Regular cardiac myocyte (primary cell): Measurements from ENCODE around the gene CLIC1. TPM values are rescaled to one million over a fixed set of nuclear protein-coding genes. Genes with fewer than 3 reads are reported as not detected.

Experiments
- total RNA-seq: library from RNA; depleted of rRNA; stranded (reverse); fragments of >200 nt; gene quantifications from 2 replicates; pipeline ENCODE4 v1.2.3, GENCODE V29; 2014

Gene CLIC1
- 711 and 1,283 TPM in 2 replicates for total RNA-seq

GRCh38 chr6:31736021-31736767 is at the start of gene CLIC1:
CLIC1 (minus strand) TSS chr6:31736530; CDS start chr6:31736300, 230 bp downstream.

DNA sequence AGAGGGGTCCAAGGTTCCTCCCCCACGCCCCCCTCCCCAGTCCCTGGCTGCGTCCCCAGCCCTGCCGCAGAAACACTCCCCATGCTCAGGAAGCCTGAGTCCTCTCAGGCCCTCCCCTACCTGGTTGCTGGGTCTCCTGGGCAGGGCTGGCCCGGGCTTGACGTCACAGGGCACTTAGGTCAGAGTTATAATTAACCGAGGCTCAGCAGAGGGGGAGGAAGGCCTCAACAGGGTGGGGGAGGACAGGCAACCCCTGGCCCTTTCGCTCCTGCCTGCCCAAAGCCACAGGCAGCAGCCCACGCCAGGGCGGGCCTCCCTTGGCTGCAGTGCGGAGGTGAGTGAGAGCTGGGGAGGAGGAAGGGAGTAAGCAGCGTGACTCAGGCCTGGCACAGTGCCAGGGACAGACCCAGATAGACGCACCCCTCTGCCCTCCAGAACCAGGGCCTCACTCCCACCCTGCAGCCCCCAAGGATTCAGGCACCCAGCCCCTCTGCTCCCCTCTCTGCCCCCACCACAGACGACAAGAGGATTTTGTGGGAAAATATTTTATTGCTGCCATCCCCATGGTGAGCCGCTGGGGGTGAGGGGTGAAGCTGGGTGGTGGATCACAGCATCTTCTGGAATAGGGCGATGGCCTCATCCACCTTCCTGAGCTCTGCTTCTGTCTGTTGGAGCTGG is 40.8 kb upstream of the CLIC1 start, which contains the start of gene VWA7:
VWA7 (minus strand) TSS at position 340 of the 678 bp plus-strand sequence. CDS start 549 bp downstream, outside the sequence.

DNA sequence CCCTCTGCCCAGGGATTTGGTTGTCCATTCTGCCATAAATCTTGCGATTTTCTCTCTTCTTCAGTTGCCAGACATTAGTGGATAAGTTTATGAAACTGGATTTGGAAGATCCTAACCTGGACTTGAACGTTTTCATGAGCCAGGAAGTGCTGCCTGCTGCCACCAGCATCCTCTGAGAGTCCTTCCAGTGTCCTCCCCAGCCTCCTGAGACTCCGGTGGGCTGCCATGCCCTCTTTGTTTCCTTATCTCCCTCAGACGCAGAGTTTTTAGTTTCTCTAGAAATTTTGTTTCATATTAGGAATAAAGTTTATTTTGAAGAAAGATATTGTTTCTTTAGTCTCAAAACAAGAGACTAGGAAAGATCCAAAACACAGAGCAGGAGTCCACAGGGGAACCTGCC is 26.0 kb upstream of the CLIC1 start, which contains the start of gene SAPCD1:
SAPCD1 (plus strand) TSS at position 301 of the 400 bp plus-strand sequence. CDS start 399 bp downstream, outside the sequence.

GRCh38 chr6:31739639-31740396 is 3.5 kb upstream of the CLIC1 start, which contains the start of gene MSH5:
MSH5 (plus strand) TSS chr6:31740005; CDS start chr6:31740467, 462 bp downstream.

DNA sequence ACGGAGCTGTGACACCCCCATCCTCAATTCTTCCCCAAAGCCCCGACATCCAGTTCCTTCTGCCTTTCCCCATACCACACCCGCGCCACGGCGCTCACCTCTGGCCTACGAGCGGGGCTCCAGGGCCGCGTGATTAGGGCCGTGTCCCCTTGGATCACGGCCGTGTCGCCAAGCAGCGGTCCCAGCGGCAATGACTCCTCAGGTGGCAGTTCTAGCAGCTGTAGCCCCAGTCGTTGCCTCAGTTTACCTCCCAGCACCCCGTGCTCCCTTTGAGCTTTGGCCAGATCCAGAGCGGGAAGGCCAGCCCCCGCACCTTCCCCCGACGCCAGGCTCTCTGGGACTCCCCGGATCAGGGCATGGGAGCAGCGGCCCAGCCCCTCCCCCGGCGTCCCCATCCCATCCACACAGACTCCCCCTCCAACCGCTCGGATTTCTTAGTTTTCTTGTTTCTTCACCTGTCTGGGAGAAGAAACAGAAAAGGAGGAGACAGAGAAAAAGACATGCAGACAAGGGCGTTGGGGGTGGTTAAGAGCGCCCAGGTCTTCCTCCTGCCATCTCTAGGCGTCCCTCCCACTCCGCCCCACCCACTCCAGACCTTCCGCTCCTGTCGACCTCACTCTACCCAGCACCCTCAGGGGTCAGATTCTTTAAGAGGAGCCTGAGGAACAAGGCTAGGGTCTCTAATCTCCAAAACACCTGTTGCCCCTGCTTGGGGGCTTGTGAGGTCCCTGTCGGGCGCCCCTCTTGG is 7.4 kb downstream of the CLIC1 start, which contains the start of gene DDAH2:
DDAH2 (minus strand) TSS at position 533 of the 748 bp plus-strand sequence; CDS start at position 395, 138 bp downstream.

GRCh38 chr6:31723245-31723979 is 12.9 kb downstream of the CLIC1 start, which contains the start of gene MPIG6B:
MPIG6B (plus strand) TSS chr6:31723373; CDS start chr6:31723384, 11 bp downstream.

DNA sequence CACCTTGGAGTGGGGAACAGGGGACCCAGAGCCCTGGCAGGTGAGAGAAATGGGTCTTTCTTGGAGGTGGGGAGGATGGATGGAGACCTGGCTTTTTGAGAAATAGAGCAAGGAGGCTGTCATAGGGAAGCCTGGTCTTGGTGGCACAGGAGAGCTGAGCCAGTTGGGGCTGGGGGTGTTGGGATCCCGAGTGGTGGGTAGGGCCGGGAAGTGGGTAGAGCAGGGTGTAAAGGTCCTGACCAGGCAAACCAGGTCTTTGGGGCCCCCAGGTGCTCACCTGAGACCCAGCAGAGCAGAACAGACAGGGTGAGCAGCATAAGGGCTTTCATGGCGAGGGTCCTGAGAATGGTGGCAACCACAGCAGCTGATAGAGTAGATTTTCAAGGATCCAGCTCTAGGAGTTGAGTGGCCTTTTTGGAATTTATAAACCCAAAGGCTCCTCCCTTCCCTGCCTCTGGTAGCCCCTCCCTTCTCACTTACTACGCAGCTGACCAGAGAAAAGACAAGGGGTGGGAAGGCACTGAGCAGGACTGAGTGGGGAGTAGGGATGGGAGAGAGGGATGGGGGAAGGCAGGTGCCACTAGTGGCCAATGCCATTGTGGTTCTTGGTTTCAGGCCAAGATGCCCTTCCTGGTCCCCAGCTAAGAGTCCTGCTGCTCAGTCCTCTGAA is 14.8 kb downstream of the CLIC1 start, which contains the start of gene LY6G6C:
LY6G6C (minus strand) TSS at position 396 of the 670 bp plus-strand sequence; CDS start at position 329, 67 bp downstream.

DNA sequence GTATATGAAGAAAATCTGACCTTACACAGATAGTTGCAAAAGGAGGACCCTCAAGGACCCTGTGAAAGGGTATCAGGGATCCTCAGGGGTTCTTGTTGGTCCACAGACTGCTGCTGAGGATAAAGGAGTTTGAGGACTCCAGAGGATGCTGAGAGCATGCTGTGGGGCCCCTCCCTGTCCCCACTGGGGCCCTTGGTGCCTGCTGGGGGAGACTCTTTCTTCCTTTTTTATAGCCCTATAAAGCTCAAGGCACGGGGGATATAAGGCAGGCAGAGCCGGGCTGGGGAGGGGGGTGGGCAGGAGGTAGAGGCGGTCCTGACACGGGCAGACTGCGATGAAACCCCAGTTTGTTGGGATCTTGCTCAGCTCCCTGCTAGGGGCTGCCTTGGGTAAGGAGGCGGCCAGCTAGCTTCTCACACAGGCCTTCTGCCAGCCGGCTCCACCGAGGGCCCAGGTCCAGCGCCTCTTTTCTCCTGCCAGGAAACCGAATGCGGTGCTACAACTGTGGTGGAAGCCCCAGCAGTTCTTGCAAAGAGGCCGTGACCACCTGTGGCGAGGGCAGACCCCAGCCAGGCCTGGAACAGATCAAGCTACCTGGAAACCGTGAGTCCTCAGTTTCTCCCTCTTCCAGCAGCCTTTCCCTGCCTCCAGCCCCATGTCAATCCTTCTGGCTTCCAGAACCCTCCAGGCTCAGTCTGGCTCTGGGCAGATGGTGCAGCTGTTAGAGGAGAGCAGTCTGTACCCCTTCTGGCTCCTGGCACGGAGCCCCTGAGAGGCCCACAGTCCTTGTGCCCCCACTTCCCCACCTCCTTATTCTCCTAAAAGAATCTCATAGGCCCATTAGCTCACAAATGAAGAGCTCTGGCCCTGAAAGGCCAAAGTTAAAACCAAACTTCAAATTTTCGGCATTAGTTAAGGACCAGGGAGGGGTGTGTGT is 21.0 kb downstream of the CLIC1 start, which contains the start of gene LY6G6D:
LY6G6D (plus strand) TSS at position 327 of the 937 bp plus-strand sequence; CDS start at position 335, 8 bp downstream.

DNA sequence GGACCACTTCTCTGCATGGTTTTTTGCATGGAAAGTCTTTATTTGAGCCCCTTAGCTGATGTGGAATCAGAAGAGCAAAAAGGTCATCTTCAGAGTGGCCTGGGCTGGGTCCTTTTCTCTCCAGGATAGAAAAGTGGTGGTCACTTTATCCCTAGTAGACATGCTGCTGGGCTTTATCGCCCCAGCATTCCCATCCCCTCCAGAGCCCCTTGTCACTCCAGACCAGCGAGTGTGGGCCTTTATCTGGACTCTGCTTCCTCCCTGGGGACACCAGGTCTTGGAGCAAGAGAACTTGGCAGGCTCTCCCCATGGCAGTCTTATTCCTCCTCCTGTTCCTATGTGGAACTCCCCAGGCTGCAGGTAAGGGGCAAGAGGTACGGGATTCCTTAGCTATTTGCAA is 29.7 kb downstream of the CLIC1 start, which contains the start of gene LY6G6F:
LY6G6F (plus strand) TSS at position 268 of the 400 bp plus-strand sequence; CDS start at position 309, 41 bp downstream.

GRCh38 chr6:31702819-31703716 is 33.3 kb downstream of the CLIC1 start, which contains the start of gene ABHD16A:
ABHD16A (minus strand) TSS chr6:31703324; CDS start chr6:31703281, 43 bp downstream.

Other genes with a start within 250 kb of the CLIC1 start
- 9.0 and 20.7 TPM in 2 replicates for gene MICB, start 238.4 kb downstream of the CLIC1 start, total RNA-seq
- gene MCCD1, start 207.6 kb downstream of the CLIC1 start, total RNA-seq, result not detected in 2 replicates
- 156 and 555 TPM in 2 replicates for gene DDX39B, start 194.5 kb downstream of the CLIC1 start, total RNA-seq
- gene ATP6V1G2, start 189.9 kb downstream of the CLIC1 start, total RNA-seq, result 1.2 and 5.1 TPM in 2 replicates
- 19.7 and 32.7 TPM in 2 replicates for gene NFKBIL1, start 188.9 kb downstream of the CLIC1 start, total RNA-seq
- gene LTA, start 164.2 kb downstream of the CLIC1 start, total RNA-seq, result not detected in 2 replicates
- gene TNF, start 161.0 kb downstream of the CLIC1 start, total RNA-seq, result not detected in 2 replicates
- gene LTB, start 154.1 kb downstream of the CLIC1 start, total RNA-seq, result 0.28 TPM in 1 of 2 replicates, not detected in the other
- gene LST1, start 150.3 kb downstream of the CLIC1 start, total RNA-seq, result not detected in 2 replicates
- gene NCR3, start 143.5 kb downstream of the CLIC1 start, total RNA-seq, result not detected in 2 replicates
- not detected in 2 replicates for gene AIF1, start 121.3 kb downstream of the CLIC1 start, total RNA-seq
- gene PRRC2A, start 115.8 kb downstream of the CLIC1 start, total RNA-seq, result 19.7 and 31.1 TPM in 2 replicates
- 90.5 and 111 TPM in 2 replicates for gene BAG6, start 83.9 kb downstream of the CLIC1 start, total RNA-seq
- 0.28 and 1.2 TPM in 2 replicates for gene APOM, start 80.6 kb downstream of the CLIC1 start, total RNA-seq
- gene C6orf47, start 75.8 kb downstream of the CLIC1 start, total RNA-seq, result 21.9 and 23.4 TPM in 2 replicates
- gene GPANK1, start 71.5 kb downstream of the CLIC1 start, total RNA-seq, result 14.1 and 22.2 TPM in 2 replicates
- 93.0 and 140 TPM in 2 replicates for gene CSNK2B, start 70.5 kb downstream of the CLIC1 start, total RNA-seq
- 2.0 and 2.3 TPM in 2 replicates for gene LY6G5B, start 66.6 kb downstream of the CLIC1 start, total RNA-seq
- gene LY6G5C, start 55.5 kb downstream of the CLIC1 start, total RNA-seq, result 0.38 and 1.7 TPM in 2 replicates
- 47.1 and 56.7 TPM in 2 replicates for gene ABHD16A, start 33.2 kb downstream of the CLIC1 start, total RNA-seq
- not detected in 2 replicates for gene LY6G6F, start 29.7 kb downstream of the CLIC1 start, total RNA-seq
- not detected in 2 replicates for gene LY6G6D, start 21.2 kb downstream of the CLIC1 start, total RNA-seq
- gene LY6G6C, start 14.8 kb downstream of the CLIC1 start, total RNA-seq, result under 0.01 TPM in 1 of 2 replicates, not detected in the other
- 0.28 TPM in 1 of 2 replicates, not detected in the other for gene MPIG6B, start 13.2 kb downstream of the CLIC1 start, total RNA-seq
- gene DDAH2, start 7.2 kb downstream of the CLIC1 start, total RNA-seq, result 58.1 and 70.5 TPM in 2 replicates
- gene MSH5, start 3.5 kb upstream of the CLIC1 start, total RNA-seq, result 4.4 and 5.4 TPM in 2 replicates
- gene SAPCD1, start 26.1 kb upstream of the CLIC1 start, total RNA-seq, result 0.19 and 0.85 TPM in 2 replicates
- under 0.01 TPM in 1 of 2 replicates, not detected in the other for gene VWA7, start 40.8 kb upstream of the CLIC1 start, total RNA-seq
- gene VARS1, start 59.2 kb upstream of the CLIC1 start, total RNA-seq, result 32.4 and 91.3 TPM in 2 replicates
- 18.0 and 46.2 TPM in 2 replicates for gene LSM2, start 70.4 kb upstream of the CLIC1 start, total RNA-seq
- 1.3 and 2.8 TPM in 2 replicates for gene HSPA1L, start 78.8 kb upstream of the CLIC1 start, total RNA-seq
- 87.9 and 192 TPM in 2 replicates for gene HSPA1A, start 79.0 kb upstream of the CLIC1 start, total RNA-seq
- gene HSPA1B, start 91.2 kb upstream of the CLIC1 start, total RNA-seq, result 119 and 235 TPM in 2 replicates
- 51.4 and 93.9 TPM in 2 replicates for gene NEU1, start 126.3 kb upstream of the CLIC1 start, total RNA-seq
- not detected in 2 replicates for gene SLC44A4, start 142.5 kb upstream of the CLIC1 start, total RNA-seq
- 50.2 and 55.2 TPM in 2 replicates for gene EHMT2, start 161.2 kb upstream of the CLIC1 start, total RNA-seq
- 4.2 and 4.6 TPM in 2 replicates for gene ZBTB12, start 165.6 kb upstream of the CLIC1 start, total RNA-seq
- 0.38 and 6.8 TPM in 2 replicates for gene C2, start 191.2 kb upstream of the CLIC1 start, total RNA-seq
- gene CFB, start 209.6 kb upstream of the CLIC1 start, total RNA-seq, result 5.8 and 65.1 TPM in 2 replicates
- gene NELFE, start 222.4 kb upstream of the CLIC1 start, total RNA-seq, result 79.5 and 180 TPM in 2 replicates
- gene SKIC2, start 222.6 kb upstream of the CLIC1 start, total RNA-seq, result 70.5 and 74.2 TPM in 2 replicates
- 11.9 and 14.7 TPM in 2 replicates for gene DXO, start 235.6 kb upstream of the CLIC1 start, total RNA-seq
- gene C4A, start 245.5 kb upstream of the CLIC1 start, total RNA-seq, result 1.2 and 5.1 TPM in 2 replicates